GM12878 (cell line): ENCODE results near the gene SLC35F3. TPM values are rescaled to one million over a fixed set of nuclear protein-coding genes. Genes with fewer than 3 reads are reported as not detected.
A peak's percentile ranks its signal among the peaks of the same experiment; 100 is the strongest.

Experiments used
- ATAC-seq: fragments of 200-7000 bp; cut with Tn5 transposase; 3 replicates; pipeline ENCODE4 v1.9.1; 2020; ENCODE audit warnings: mild to moderate bottlenecking, moderate library complexity
- BruUV-seq: library from RNA; stranded (reverse); fragments of 400-500 nt; replicated peaks from 2 replicates; lab custom pipeline; 2021; lab: Mats Ljungman, UMichigan
- CTCF ChIA-PET: fragments of 300-600 bp; sonication (Branson Sonifier 250); formaldehyde crosslinking; extraction: SDS; loops from one replicate; lab custom pipeline; 2021; ENCODE audit warnings: inconsistent platforms; lab: Yijun Ruan, JAX
- POLR2A ChIA-PET: fragments of 350-600 bp; formaldehyde crosslinking; extraction: SDS; loops from one replicate; lab custom pipeline; 2021; ENCODE audit warnings: inconsistent platforms; lab: Charles Lee
- RAD21 ChIA-PET: fragments of 300-600 bp; sonication (Branson Sonifier 250); formaldehyde crosslinking; loops from one replicate; lab custom pipeline; 2023; ENCODE audit warnings: antibody characterized with exemption; ENCODE audit not compliant: unreplicated experiment; lab: Charles Lee
- SMC1A ChIA-PET: fragments of 300-600 bp; sonication (Branson Sonifier 250); formaldehyde crosslinking; loops from one replicate; lab custom pipeline; 2023; ENCODE audit not compliant: unreplicated experiment, uncharacterized antibody; lab: Charles Lee
- DNase-seq: peaks from one replicate; pipeline ENCODE4 v3.0.0-alpha.2; 2011; ENCODE audit warnings: low read depth, low spot score
- FAIRE-seq: peaks from 3 replicates; lab custom pipeline; 2011; peaks lifted over from hg19 to GRCh38; lab: Jason Lieb, UNC
- H2AFZ ChIP-seq: 2 replicates; pipeline ENCODE4 v1.6.0; 2011; ENCODE audit warnings: low read depth, low read length, control low read depth; ENCODE audit not compliant: control insufficient read depth
- H3K27ac ChIP-seq: 2 replicates; pipeline ENCODE4 v1.5.1; 2011; ENCODE audit warnings: control low read depth; ENCODE audit not compliant: control insufficient read depth, insufficient read depth
- H3K27me3 ChIP-seq, 2 experiments: replicated peaks in 1 of 2; 2 replicates each; pipeline versions ENCODE4 v1.6.0 to v1.6.1; 2011; ENCODE audit warnings: low read length in 1 of 2; ENCODE audit not compliant: control insufficient read depth in 2 of 2, insufficient read depth in 2 of 2
- H3K36me3 ChIP-seq, 2 experiments: 2 replicates each; pipeline ENCODE4 v1.5.1; 2011; ENCODE audit warnings: low read length in 1 of 2; ENCODE audit not compliant: control insufficient read depth in 2 of 2, insufficient read depth in 2 of 2
- H3K4me1 ChIP-seq: 2 replicates; pipeline ENCODE4 v1.6.1; 2011; ENCODE audit warnings: mild to moderate bottlenecking, low read length, moderate library complexity, mixed read lengths; ENCODE audit not compliant: control insufficient read depth, insufficient read depth
- H3K4me2 ChIP-seq: 2 replicates; pipeline ENCODE4 v1.6.0; 2011; ENCODE audit warnings: control low read depth; ENCODE audit not compliant: control insufficient read depth, insufficient read depth
- H3K4me3 ChIP-seq: fragments of 200-600 bp; sonication (generic); 2 replicates; pipeline ENCODE4 v1.5.1; 2016
- H3K79me2 ChIP-seq: 2 replicates; pipeline ENCODE4 v1.6.0; 2011; ENCODE audit warnings: low read length; ENCODE audit not compliant: control insufficient read depth, insufficient read depth
- H3K9ac ChIP-seq: 2 replicates; pipeline ENCODE4 v1.8.0; 2011; ENCODE audit warnings: low read length, control low read depth, mixed read lengths; ENCODE audit not compliant: control insufficient read depth, insufficient read depth
- H3K9me3 ChIP-seq: replicated peaks from 3 replicates; pipeline ENCODE4 v1.5.1; 2011; ENCODE audit warnings: mild to moderate bottlenecking, low read length; ENCODE audit not compliant: control insufficient read depth, insufficient read depth
- H4K20me1 ChIP-seq: 2 replicates; pipeline ENCODE4 v1.6.0; 2011; ENCODE audit not compliant: control insufficient read depth, insufficient read depth
- HDAC2 ChIP-seq: fragments of 200-600 bp; sonication (generic); IDR thresholded peaks from 2 replicates; pipeline ENCODE4 v1.6.1; 2017
- HDAC6 ChIP-seq: fragments of 200-600 bp; sonication (generic); IDR thresholded peaks from one replicate; pipeline ENCODE4 v1.8.0; 2017; ENCODE audit warnings: antibody characterized with exemption; ENCODE audit not compliant: unreplicated experiment
- IKZF2 ChIP-seq, 2 experiments: fragments of 450-650 bp; IDR thresholded peaks; 2 replicates each; pipeline ENCODE4 v1.6.1; 2017; ENCODE audit warnings: mild to moderate bottlenecking in 2 of 2, moderate library complexity in 2 of 2
- LARP7 ChIP-seq: fragments of 450-650 bp; IDR thresholded peaks from 2 replicates; pipeline ENCODE4 v1.6.1; 2017; ENCODE audit warnings: mild to moderate bottlenecking
- MXI1 ChIP-seq: fragments of 150-350 bp; IDR thresholded peaks from 2 replicates; pipeline ENCODE4 v1.6.1; 2011; ENCODE audit warnings: low read depth, mild to moderate bottlenecking, inconsistent platforms, low read length, improper control_type of control experiment
- MYC ChIP-seq: IDR thresholded peaks from 2 replicates; pipeline ENCODE4 v1.6.1; 2011; ENCODE audit warnings: mild to moderate bottlenecking, low read length, moderate library complexity, inconsistent platforms; ENCODE audit not compliant: insufficient read depth, insufficient replicate concordance, insufficient read length, severe bottlenecking
- NBN ChIP-seq: fragments of 450-650 bp; IDR thresholded peaks from 2 replicates; pipeline ENCODE4 v1.6.1; 2016
- NR2F1 ChIP-seq: fragments of 450-650 bp; conservative IDR thresholded peaks from 2 replicates; pipeline ENCODE4 v1.6.1; 2017; ENCODE audit warnings: mild to moderate bottlenecking
- POU2F2 ChIP-seq: IDR thresholded peaks from 3 replicates; pipeline ENCODE4 v1.6.1; 2011; ENCODE audit warnings: low read depth, mild to moderate bottlenecking, low read length, borderline replicate concordance
- RELA ChIP-seq: fragments of 450-650 bp; IDR thresholded peaks from 2 replicates; pipeline ENCODE4 v1.8.0; 2014; ENCODE audit warnings: borderline replicate concordance; ENCODE audit not compliant: partially characterized antibody
- RUNX3 ChIP-seq: IDR thresholded peaks from 2 replicates; pipeline ENCODE4 v1.6.1; 2012; ENCODE audit warnings: low read length, inconsistent platforms
- SREBF1 ChIP-seq: IDR thresholded peaks from 2 replicates; pipeline ENCODE4 v1.6.1; 2012; ENCODE audit warnings: mild to moderate bottlenecking, low read length
- TCF7 ChIP-seq: IDR thresholded peaks from 2 replicates; pipeline ENCODE4 v1.6.1; 2014; ENCODE audit warnings: antibody characterized with exemption, borderline replicate concordance
- WGBS: methylation state at CpG from one replicate; pipeline ENCODE4 v1.1.6; 2016; ENCODE audit warnings: low lambda C conversion rate; ENCODE audit not compliant: insufficient replicate concordance, insufficient coverage; ENCODE audit errors: missing lambda C conversion rate; 5-methylcytosine and 5-hydroxymethylcytosine counted together
- in situ Hi-C: fragments of 300-500 bp; cut with MboI; formaldehyde crosslinking; loops from 9 replicates; pipeline ENCODE4 v1.14.3; 2018; ENCODE audit warnings: mixed read lengths
- intact Hi-C: fragments of 100-400 bp; cut with micrococcal nuclease; formaldehyde crosslinking; loops from one replicate; pipeline ENCODE4 v1.14.2; 2022; ENCODE audit not compliant: unreplicated experiment
- polyA plus RNA-seq, 11 experiments: library from polyadenylated mRNA; depleted of rRNA in 4 of 11; unstranded in 6 of 11; stranded (reverse) in 5 of 11; fragments of >200 nt; fragmentation: Nextera tagmentation in 4 of 11; fragmentation: Illumina TruSeq in 1 of 11; extraction: Ambion mirVana in 4 of 11; extraction: Trizol in 1 of 11; gene quantifications; 1 replicate in 1 of 11; 2 replicates in 10 of 11; pipeline versions ENCODE4 v1.2.1 to v1.2.3, GENCODE V29; 2011 to 2016; ENCODE audit warnings: inconsistent platforms in 2 of 11, missing spikeins in 2 of 11, low read depth in 1 of 11
- total RNA-seq, 4 experiments: library from RNA; depleted of rRNA in 3 of 4; stranded (reverse); fragments of >200 nt in 3 of 4; fragmentation: Illumina TruSeq in 1 of 4; extraction: Trizol in 1 of 4; gene quantifications; 2 replicates each; pipeline versions ENCODE4 v1.2.1 to v1.2.3, GENCODE V29; 2013 to 2021
- TF ChIP-seq, protein P1 (sequence below): fragments of 450-650 bp; IDR thresholded peaks from 2 replicates; pipeline ENCODE4 v1.6.1; 2017; ENCODE audit warnings: antibody characterized with exemption, mild to moderate bottlenecking, moderate library complexity

The SLC35F3 gene
- total and polyA plus RNA-seq, 10 of the 15 experiments (the other 5 are each of a cell fraction or from before 2014, with no cell fraction given): 1.0 to 8.6 (median 5.7) TPM

- no peak for TF ChIP-seq LARP7
- TF ChIP-seq MXI1: no peak
- no peak for TF ChIP-seq NBN
- TF ChIP-seq TCF7: no peak
- no peak for TF ChIP-seq HDAC2
- TF ChIP-seq MYC: no peak
- no peak for TF ChIP-seq RUNX3
- Histone ChIP-seq H3K36me3 (no peaks in the 10 kb centered on the region), H4K20me1 (no peaks in the 10 kb centered on the region), H3K4me3 (no peak overlapping the region), H3K4me1 (no peaks in the 10 kb centered on the region), H3K27me3 (no peaks in the 10 kb centered on the region), H3K4me2 (no peak overlapping the region), H3K27ac (no peak overlapping the region), H2AFZ (no peak overlapping the region), H3K79me2 (no peaks in the 10 kb centered on the region), H3K9ac (no peak overlapping the region), H3K9me3 (peaks cover 2% of the 10 kb centered on the region)
- 59% methylated on average over 1 of the region's 1 CpG for WGBS
- in situ Hi-C loops: no loop called here
- intact Hi-C loops: no loop called here
- CTCF ChIA-PET: interaction anchor here (1.0 to 2.9 kb wide), 4 partner anchors 9 to 27 kb away, joined by 3 to 10 read pairs (median 6); no protein-coding TSS in a partner anchor
- BruUV-seq: no TSS peak
- RAD21 ChIA-PET: interaction anchor here (1.1 kb wide), 1 partner anchor 34 kb away, joined by 3 read pairs; no protein-coding TSS in a partner anchor
- FAIRE-seq: peak; percentile 13
- SMC1A ChIA-PET: interaction anchor here (0.5 to 1.3 kb wide), 3 partner anchors 10 to 256 kb away, joined by 3 to 4 read pairs (median 3); no protein-coding TSS in a partner anchor
- DNase-seq: no peak
- no peak for ATAC-seq
- POLR2A ChIA-PET: no interaction called here
These were observed 432.8 kb downstream of the SLC35F3 start for GRCh38 chr1:234337233-234337632.

DNA sequence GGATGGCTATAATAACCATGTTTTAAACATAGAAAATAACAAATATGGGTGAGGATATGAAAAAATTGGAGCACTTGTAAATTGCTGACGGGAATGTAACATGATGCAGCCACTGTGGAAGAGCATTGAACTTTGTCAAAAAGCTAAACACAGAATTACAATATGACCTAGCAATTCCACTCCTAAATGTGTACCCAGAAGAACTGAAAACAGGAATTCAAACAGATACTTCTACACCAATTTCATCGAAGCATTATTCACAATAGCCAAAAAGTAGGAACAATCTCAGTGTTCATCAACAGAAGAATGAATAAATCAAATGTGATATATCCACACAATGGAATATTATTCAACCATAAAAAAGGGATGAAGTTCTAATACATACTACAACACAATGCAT lies 436.1 kb downstream of the SLC35F3 start:
- H3K4me3 ChIP-seq: no peak overlapping the region
- TF ChIP-seq SREBF1 (no peak), RELA (no peak), IKZF2 (IDR thresholded peaks at IDR 0.05) (no peak), NR2F1 (no peak), HDAC6 (no peak), POU2F2 (no peak)
- TF ChIP-seq, protein P1, sequence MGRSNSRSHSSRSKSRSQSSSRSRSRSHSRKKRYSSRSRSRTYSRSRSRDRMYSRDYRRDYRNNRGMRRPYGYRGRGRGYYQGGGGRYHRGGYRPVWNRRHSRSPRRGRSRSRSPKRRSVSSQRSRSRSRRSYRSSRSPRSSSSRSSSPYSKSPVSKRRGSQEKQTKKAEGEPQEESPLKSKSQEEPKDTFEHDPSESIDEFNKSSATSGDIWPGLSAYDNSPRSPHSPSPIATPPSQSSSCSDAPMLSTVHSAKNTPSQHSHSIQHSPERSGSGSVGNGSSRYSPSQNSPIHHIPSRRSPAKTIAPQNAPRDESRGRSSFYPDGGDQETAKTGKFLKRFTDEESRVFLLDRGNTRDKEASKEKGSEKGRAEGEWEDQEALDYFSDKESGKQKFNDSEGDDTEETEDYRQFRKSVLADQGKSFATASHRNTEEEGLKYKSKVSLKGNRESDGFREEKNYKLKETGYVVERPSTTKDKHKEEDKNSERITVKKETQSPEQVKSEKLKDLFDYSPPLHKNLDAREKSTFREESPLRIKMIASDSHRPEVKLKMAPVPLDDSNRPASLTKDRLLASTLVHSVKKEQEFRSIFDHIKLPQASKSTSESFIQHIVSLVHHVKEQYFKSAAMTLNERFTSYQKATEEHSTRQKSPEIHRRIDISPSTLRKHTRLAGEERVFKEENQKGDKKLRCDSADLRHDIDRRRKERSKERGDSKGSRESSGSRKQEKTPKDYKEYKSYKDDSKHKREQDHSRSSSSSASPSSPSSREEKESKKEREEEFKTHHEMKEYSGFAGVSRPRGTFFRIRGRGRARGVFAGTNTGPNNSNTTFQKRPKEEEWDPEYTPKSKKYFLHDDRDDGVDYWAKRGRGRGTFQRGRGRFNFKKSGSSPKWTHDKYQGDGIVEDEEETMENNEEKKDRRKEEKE: no peak
- no TSS peak for BruUV-seq
- peaks cover 2% of the 10 kb centered on the region for H3K9me3 ChIP-seq
- in situ Hi-C loops: no loop called here
- DNase-seq (no peak), ATAC-seq (no peak), FAIRE-seq (no peak)
- RAD21 ChIA-PET: no interaction called here
- no peaks in the 10 kb centered on the region for H3K27me3 ChIP-seq
- no peaks in the 10 kb centered on the region for H4K20me1 ChIP-seq
- 14% methylated on average over 2 of the region's 2 CpGs for WGBS
- no peak overlapping the region for H2AFZ ChIP-seq
- no peaks in the 10 kb centered on the region for H3K36me3 ChIP-seq
- no peak overlapping the region for H3K4me2 ChIP-seq
- H3K9ac ChIP-seq: no peak overlapping the region
- POLR2A ChIA-PET: no interaction called here
- SMC1A ChIA-PET: interaction anchor here (1.3 kb wide), 1 partner anchor 17 kb away, joined by 4 read pairs; no protein-coding TSS in a partner anchor
- no peak overlapping the region for H3K27ac ChIP-seq
- CTCF ChIA-PET: interaction anchor here (0.5 to 1.4 kb wide), 3 partner anchors 11 to 72 kb away, joined by 3 to 4 read pairs (median 3); no protein-coding TSS in a partner anchor
- H3K4me1 ChIP-seq: no peaks in the 10 kb centered on the region
- H3K79me2 ChIP-seq: no peaks in the 10 kb centered on the region
- intact Hi-C loops: no loop called here
